IMR-90 (cell line): Measurements from ENCODE around the gene YIPF1. TPM values are rescaled to one million over a fixed set of nuclear protein-coding genes. Genes with fewer than 3 reads are reported as not detected.

Source experiments
- ATAC-seq: fragments of 200-7000 bp; cut with Tn5 transposase; 2 replicates; pipeline ENCODE4 v1.9.1; 2020; ENCODE audit warnings: low read depth, mild to moderate bottlenecking, moderate library complexity
- BruUV-seq: library from RNA; stranded (reverse); fragments of 400-500 nt; replicated peaks from 2 replicates; lab custom pipeline; 2021; lab: Mats Ljungman, UMichigan
- CTCF ChIA-PET: fragments of 300-600 bp; formaldehyde crosslinking; extraction: SDS; loops from one replicate; lab custom pipeline; 2021; ENCODE audit warnings: antibody characterized with exemption; lab: Yijun Ruan, JAX
- POLR2A ChIA-PET: fragments of 300-600 bp; sonication (Branson Sonifier 250); formaldehyde crosslinking; loops from one replicate; lab custom pipeline; 2022; ENCODE audit warnings: antibody characterized with exemption; ENCODE audit not compliant: unreplicated experiment; lab: Charles Lee
- DNase-seq: peaks from one replicate; pipeline ENCODE4 v3.0.0; 2013
- H2AFZ ChIP-seq: replicated peaks from 2 replicates; pipeline ENCODE3; 2013; ENCODE audit warnings: low read length, mild to moderate bottlenecking; ENCODE audit not compliant: poor library complexity
- H2AK5ac ChIP-seq: 2 replicates; pipeline ENCODE4 v1.6.1; 2013; ENCODE audit warnings: low read depth, low read length, inconsistent platforms
- H2AK9ac ChIP-seq: replicated peaks from 2 replicates; pipeline ENCODE3; 2013; ENCODE audit warnings: mild to moderate bottlenecking, low read depth, low read length, moderate library complexity; ENCODE audit not compliant: poor library complexity
- H2BK120ac ChIP-seq: 2 replicates; pipeline ENCODE4 v1.6.1; 2013; ENCODE audit warnings: low read depth, low read length, inconsistent platforms
- H2BK15ac ChIP-seq: 3 replicates; pipeline ENCODE4 v1.6.1; 2013; ENCODE audit warnings: low read depth, low read length, inconsistent platforms
- H2BK20ac ChIP-seq: 2 replicates; pipeline ENCODE4 v1.6.1; 2013; ENCODE audit warnings: low read depth, mild to moderate bottlenecking, inconsistent platforms, low read length, moderate library complexity
- H2BK5ac ChIP-seq: 2 replicates; pipeline ENCODE4 v1.6.1; 2013; ENCODE audit warnings: mild to moderate bottlenecking, low read depth, low read length, inconsistent platforms; ENCODE audit not compliant: poor library complexity, severe bottlenecking
- H3K14ac ChIP-seq: replicated peaks from 2 replicates; pipeline ENCODE4 v1.6.1; 2013; ENCODE audit warnings: low read depth, low read length, inconsistent platforms
- H3K18ac ChIP-seq: 2 replicates; pipeline ENCODE4 v1.6.1; 2013; ENCODE audit warnings: low read depth, low read length, control low read depth
- H3K23ac ChIP-seq: 2 replicates; pipeline ENCODE4 v1.6.1; 2013; ENCODE audit warnings: low read depth, low read length, inconsistent platforms
- H3K27ac ChIP-seq: 2 replicates; pipeline ENCODE4 v1.5.1; 2013; ENCODE audit warnings: mild to moderate bottlenecking, control low read depth, low read length; ENCODE audit not compliant: insufficient read depth
- H3K27me3 ChIP-seq: 2 replicates; pipeline ENCODE4 v1.6.1; 2013; ENCODE audit warnings: low read length; ENCODE audit not compliant: control insufficient read depth, insufficient read depth
- H3K36me3 ChIP-seq: 2 replicates; pipeline ENCODE4 v1.6.1; 2013; ENCODE audit warnings: low read length, mixed read lengths; ENCODE audit not compliant: control insufficient read depth, insufficient read depth
- H3K4ac ChIP-seq: 2 replicates; pipeline ENCODE4 v1.6.1; 2013; ENCODE audit warnings: low read depth, low read length, inconsistent platforms
- H3K4me1 ChIP-seq: 2 replicates; pipeline ENCODE4 v1.6.1; 2013; ENCODE audit warnings: low read length, mixed read lengths; ENCODE audit not compliant: control insufficient read depth, insufficient read depth
- H3K4me2 ChIP-seq: 2 replicates; pipeline ENCODE4 v1.6.1; 2013; ENCODE audit warnings: low read depth, mild to moderate bottlenecking, control low read depth, low read length, moderate library complexity
- H3K4me3 ChIP-seq: 2 replicates; pipeline ENCODE4 v1.5.1; 2013; ENCODE audit warnings: low read depth, mild to moderate bottlenecking, control low read depth, low read length, moderate library complexity; ENCODE audit not compliant: insufficient read depth
- H3K56ac ChIP-seq: 2 replicates; pipeline ENCODE4 v1.6.1; 2013; ENCODE audit warnings: low read length, inconsistent platforms; ENCODE audit not compliant: insufficient read depth; ENCODE audit errors: extremely low read depth
- H3K79me1 ChIP-seq, 2 experiments: 2 replicates each; pipeline ENCODE4 v1.6.1; 2013; ENCODE audit warnings: low read length in 2 of 2, inconsistent platforms in 1 of 2, low read depth in 1 of 2
- H3K9ac ChIP-seq: 2 replicates; pipeline ENCODE4 v1.6.1; 2013; ENCODE audit warnings: low read depth, low read length, control low read depth
- H3K9me1 ChIP-seq: 2 replicates; pipeline ENCODE4 v1.6.1; 2013; ENCODE audit warnings: low read length, inconsistent platforms; ENCODE audit not compliant: insufficient read depth
- H3K9me3 ChIP-seq: 2 replicates; pipeline ENCODE4 v1.6.1; 2013; ENCODE audit warnings: low read length; ENCODE audit not compliant: control insufficient read depth, insufficient read depth
- H4K20me1 ChIP-seq: 2 replicates; pipeline ENCODE4 v1.6.1; 2013; ENCODE audit warnings: low read length, inconsistent platforms; ENCODE audit not compliant: insufficient read depth
- H4K5ac ChIP-seq: 2 replicates; pipeline ENCODE4 v1.6.1; 2013; ENCODE audit warnings: mild to moderate bottlenecking, low read depth, low read length, control low read depth
- H4K8ac ChIP-seq, 2 experiments: 2 replicates each; pipeline ENCODE4 v1.6.1; 2013; ENCODE audit warnings: low read depth in 2 of 2, low read length in 2 of 2, control low read depth in 1 of 2, inconsistent platforms in 1 of 2
- H4K91ac ChIP-seq: 2 replicates; pipeline ENCODE4 v1.6.1; 2013; ENCODE audit warnings: low read depth, low read length, inconsistent platforms; ENCODE audit not compliant: insufficient read depth
- BHLHE40 ChIP-seq: fragments of 150-350 bp; IDR thresholded peaks from 2 replicates; pipeline ENCODE4 v1.6.1; 2016; ENCODE audit warnings: mild to moderate bottlenecking, low read depth, low read length
- CEBPB ChIP-seq: IDR thresholded peaks from 2 replicates; pipeline ENCODE4 v1.6.1; 2012; ENCODE audit warnings: low read depth, low read length, improper control_type of control experiment
- FOS ChIP-seq: fragments of 150-350 bp; IDR thresholded peaks from 2 replicates; pipeline ENCODE4 v1.6.1; 2016; ENCODE audit warnings: low read depth, low read length
- MXI1 ChIP-seq: IDR thresholded peaks from 2 replicates; pipeline ENCODE4 v1.6.1; 2012; ENCODE audit warnings: low read depth, mild to moderate bottlenecking, low read length, moderate library complexity, borderline replicate concordance
- WGBS, 2 experiments: methylation state at CpG; one replicate each; pipeline versions ENCODE4 v1.1.5 to v1.1.7; 2013; ENCODE audit warnings: missing lambda C conversion rate in 2 of 2; ENCODE audit not compliant: insufficient read length in 1 of 2; ENCODE audit errors: extremely low coverage in 2 of 2; 5-methylcytosine and 5-hydroxymethylcytosine counted together
- dilution Hi-C: fragments of 300-500 bp; cut with HindIII; formaldehyde crosslinking; loops from one replicate; pipeline ENCODE4 v1.14.3; 2018; ENCODE audit warnings: low sequenced_read_pairs; ENCODE audit not compliant: unreplicated experiment
- in situ Hi-C: fragments of 300-500 bp; cut with MboI; formaldehyde crosslinking; loops from 3 replicates; pipeline ENCODE4 v1.14.3; 2019; ENCODE audit warnings: low sequenced_read_pairs, inconsistent platforms, mixed read lengths
- intact Hi-C: fragments of 100-400 bp; cut with micrococcal nuclease; formaldehyde crosslinking; loops from 2 replicates; pipeline ENCODE4 v1.10.0; 2022
- polyA plus RNA-seq, 3 experiments: library from polyadenylated mRNA; depleted of rRNA; stranded (reverse); fragments of >200 nt; gene quantifications; 2 replicates each; pipeline ENCODE4 v1.2.3, GENCODE V29; 2012; ENCODE audit warnings: low replicate concordance in 1 of 3
- total RNA-seq: library from RNA; depleted of rRNA; stranded (reverse); fragments of >200 nt; gene quantifications from 2 replicates; pipeline ENCODE4 v1.2.3, GENCODE V29; 2012

YIPF1 gene
- total and polyA plus RNA-seq, 2 of the 4 experiments (the other 2 are of a cell fraction) = 23.7 to 35.3 TPM

- H3K36me3 ChIP-seq = no peaks in the 10 kb centered on the region; the same call in 1 of the 2 replicates
- no peak overlapping the region for H2BK120ac ChIP-seq
- H4K8ac ChIP-seq = no peak overlapping the region
- no peak overlapping the region for H2AFZ ChIP-seq
- in situ Hi-C loops (no loop called here), dilution Hi-C loops (no loop called here), intact Hi-C loops (no loop called here)
- H3K4me2 ChIP-seq = no peak overlapping the region
- 100% methylated on average over 3 of the region's 8 CpGs; no CpG with 5 or more reads in 1 of the 2 experiments for WGBS, 2 experiments
- H2BK15ac ChIP-seq = no peak overlapping the region
- no peaks in the 10 kb centered on the region for H3K79me1 ChIP-seq
- H3K27me3 ChIP-seq = no peaks in the 10 kb centered on the region
- H3K4me3 ChIP-seq = no peak overlapping the region
- no peaks in the 10 kb centered on the region for H3K9me3 ChIP-seq
- ATAC-seq (no peak), DNase-seq (no peak)
- peaks cover 3% of the 10 kb centered on the region; the same call in 1 of the 2 replicates for H3K9me1 ChIP-seq
- H3K23ac ChIP-seq = no peak overlapping the region
- H3K14ac ChIP-seq = no peak overlapping the region
- no peak overlapping the region for H3K18ac ChIP-seq
- H3K56ac ChIP-seq = no peak overlapping the region
- TF ChIP-seq MXI1 (no peak), CEBPB (no peak), FOS (no peak), BHLHE40 (no peak)
- no peak overlapping the region for H3K9ac ChIP-seq
- H4K20me1 ChIP-seq = no peaks in the 10 kb centered on the region
- H2BK5ac ChIP-seq = no peak overlapping the region
- no peak overlapping the region for H3K4ac ChIP-seq
- no peak overlapping the region for H4K91ac ChIP-seq
- no peak overlapping the region for H2AK9ac ChIP-seq
- no peak overlapping the region for H4K5ac ChIP-seq
- BruUV-seq = no TSS peak
- ChIA-PET CTCF (interaction anchor here (0.6 kb wide), 1 partner anchor 918 kb away, joined by 5 read pairs; no protein-coding TSS in a partner anchor), POLR2A (no interaction called here)
- no peak overlapping the region for H3K27ac ChIP-seq
- no peak overlapping the region for H2AK5ac ChIP-seq
- H3K4me1 ChIP-seq = peaks cover 10% of the 10 kb centered on the region
- no peak overlapping the region for H2BK20ac ChIP-seq
Observed at GRCh38 chr1:53905509-53905908, 15.9 kb upstream of the YIPF1 start.
